HepG2 (cell line): ENCODE data around the gene VGLL3. TPM values are rescaled to one million over a fixed set of nuclear protein-coding genes. Genes with fewer than 3 reads are reported as not detected.

Source experiments
- ATAC-seq: fragments of 200-7000 bp; cut with Tn5 transposase; 3 replicates; pipeline ENCODE4 v1.9.1; 2020; ENCODE audit warnings: mild to moderate bottlenecking, moderate library complexity
- BruUV-seq: library from RNA; stranded (reverse); fragments of 400-500 nt; replicated peaks from 2 replicates; lab custom pipeline; 2021; lab: Mats Ljungman, UMichigan
- CTCF ChIA-PET: fragments of 300-600 bp; formaldehyde crosslinking; extraction: SDS; loops from one replicate; lab custom pipeline; 2021; ENCODE audit warnings: low total read pairs, inconsistent platforms, low intra/inter-chr PET ratio; lab: Yijun Ruan, JAX
- POLR2A ChIA-PET: fragments of 350-600 bp; sonication (Branson Sonifier 250); formaldehyde crosslinking; loops from one replicate; lab custom pipeline; 2020; ENCODE audit warnings: antibody characterized with exemption, inconsistent platforms; lab: Yijun Ruan, JAX
- DNase-seq: peaks from one replicate; pipeline ENCODE4 v3.0.0-alpha.2; 2015; ENCODE audit warnings: low spot score
- FAIRE-seq: peaks from 3 replicates; lab custom pipeline; 2011; peaks lifted over from hg19 to GRCh38; lab: Jason Lieb, UNC
- H2AFZ ChIP-seq: one replicate; pipeline ENCODE4 v1.6.1; 2011; ENCODE audit warnings: low read length, inconsistent platforms
- H3K27ac ChIP-seq: fragments of 300-600 bp; 3 replicates; pipeline ENCODE4 v1.8.0; 2011; ENCODE audit warnings: mixed run types, mild to moderate bottlenecking, mixed read lengths, low read length, inconsistent platforms; ENCODE audit not compliant: insufficient read depth; ENCODE audit errors: extremely low read length
- H3K27me3 ChIP-seq, 2 experiments: fragments of 200-600 bp in 1 of 2; 2 replicates in 1 of 2; 3 replicates in 1 of 2; pipeline versions ENCODE4 v1.6.0 to v1.8.0; 2011; ENCODE audit warnings: low read length in 2 of 2, mild to moderate bottlenecking in 2 of 2, moderate library complexity in 2 of 2, inconsistent platforms in 1 of 2; ENCODE audit not compliant: insufficient read depth in 2 of 2, control insufficient read depth in 1 of 2
- H3K36me3 ChIP-seq, 2 experiments: fragments of 200-600 bp in 1 of 2; replicated peaks in 1 of 2; 2 replicates in 1 of 2; 3 replicates in 1 of 2; pipeline versions ENCODE4 v1.5.1 to v1.8.0; 2011; ENCODE audit warnings: low read length in 2 of 2, inconsistent platforms in 1 of 2; ENCODE audit not compliant: insufficient read depth in 2 of 2, control insufficient read depth in 1 of 2
- H3K4me1 ChIP-seq: 2 replicates; pipeline ENCODE4 v1.5.1; 2012; ENCODE audit warnings: low read length, inconsistent platforms; ENCODE audit not compliant: insufficient read depth
- H3K4me2 ChIP-seq: 2 replicates; pipeline ENCODE4 v1.6.0; 2011; ENCODE audit warnings: low read depth, low read length, inconsistent platforms
- H3K4me3 ChIP-seq, 3 experiments: fragments of 200-600 bp in 1 of 3; sonication (generic), shearing (Covaris generic) in 1 of 3; replicated peaks in 1 of 3; 2 replicates each; pipeline ENCODE4 v1.5.1; 2011 to 2016; ENCODE audit warnings: low read length in 3 of 3, inconsistent platforms in 2 of 3, low read depth in 2 of 3, mild to moderate bottlenecking in 2 of 3, control low read depth in 1 of 3, mixed read lengths in 1 of 3; ENCODE audit not compliant: insufficient read depth in 1 of 3
- H3K79me2 ChIP-seq: one replicate; pipeline ENCODE4 v1.6.1; 2011; ENCODE audit warnings: low read length, inconsistent platforms; ENCODE audit not compliant: insufficient read depth
- H3K9ac ChIP-seq: 2 replicates; pipeline ENCODE4 v1.6.0; 2011; ENCODE audit warnings: mild to moderate bottlenecking, low read depth, low read length, inconsistent platforms; ENCODE audit not compliant: insufficient read depth
- H3K9me3 ChIP-seq: 2 replicates; pipeline ENCODE4 v1.5.1; 2012; ENCODE audit warnings: mild to moderate bottlenecking, low read length
- H4K20me1 ChIP-seq: 2 replicates; pipeline ENCODE4 v1.6.0; 2011; ENCODE audit warnings: inconsistent platforms, mild to moderate bottlenecking, low read length, moderate library complexity; ENCODE audit not compliant: insufficient read depth
- ATM ChIP-seq: fragments of 450-650 bp; IDR thresholded peaks from 2 replicates; pipeline ENCODE4 v1.7.1; 2017; ENCODE audit warnings: mild to moderate bottlenecking, borderline replicate concordance
- FOXK2 ChIP-seq: fragments of 450-650 bp; IDR thresholded peaks from 2 replicates; pipeline ENCODE4 v1.6.1; 2016
- KMT2A ChIP-seq: sonication (generic); formaldehyde crosslinking; IDR thresholded peaks from 2 replicates; pipeline ENCODE4 v1.4.0; 2020; ENCODE audit warnings: missing genetic modification reagents
- MIER2 ChIP-seq: IDR thresholded peaks from 2 replicates; pipeline ENCODE4 v1.6.1; 2016; ENCODE audit warnings: missing biosample characterization, missing genetic modification reagents
- NR2F6 ChIP-seq, 2 experiments: IDR thresholded peaks; 2 replicates each; pipeline ENCODE4 v1.6.1; 2016; ENCODE audit warnings: antibody characterized with exemption in 1 of 2, mild to moderate bottlenecking in 1 of 2
- RFX3 ChIP-seq: IDR thresholded peaks from 2 replicates; pipeline ENCODE4 v1.6.1; 2016; ENCODE audit warnings: missing biosample characterization, missing genetic modification reagents
- TEAD3 ChIP-seq: optimal IDR thresholded peaks from 2 replicates; pipeline ENCODE3; 2016; ENCODE audit warnings: borderline replicate concordance
- TGIF2 ChIP-seq: IDR thresholded peaks from 2 replicates; pipeline ENCODE4 v1.6.1; 2016; ENCODE audit warnings: control low read depth, missing compliant biosample characterization
- XRCC5 ChIP-seq: fragments of 200-400 bp; formaldehyde crosslinking; optimal IDR thresholded peaks from 2 replicates; pipeline ENCODE3; 2017; ENCODE audit warnings: mild to moderate bottlenecking, low read length
- ZFP36L1 ChIP-seq: sonication (generic); formaldehyde crosslinking; IDR thresholded peaks from 2 replicates; pipeline ENCODE4 v1.8.0; 2022; ENCODE audit warnings: mild to moderate bottlenecking, missing genetic modification reagents, moderate library complexity
- ZHX1 ChIP-seq: sonication (generic); formaldehyde crosslinking; IDR thresholded peaks from 2 replicates; pipeline ENCODE4 v1.8.1; 2022; ENCODE audit warnings: low read depth, mild to moderate bottlenecking, missing genetic modification reagents
- ZNF24 ChIP-seq: fragments of 450-650 bp; IDR thresholded peaks from 2 replicates; pipeline ENCODE4 v1.6.1; 2017; ENCODE audit warnings: antibody characterized with exemption, mild to moderate bottlenecking
- ZNF333 ChIP-seq: sonication (generic); formaldehyde crosslinking; IDR thresholded peaks from 2 replicates; pipeline ENCODE4 v1.4.0; 2020; ENCODE audit warnings: mild to moderate bottlenecking, missing genetic modification reagents, borderline replicate concordance
- ZNF382 ChIP-seq: sonication (generic); formaldehyde crosslinking; IDR thresholded peaks from 2 replicates; pipeline ENCODE4 v1.5.0; 2020; ENCODE audit warnings: missing genetic modification reagents, mild to moderate bottlenecking, borderline replicate concordance
- ZNF484 ChIP-seq: sonication (generic); formaldehyde crosslinking; IDR thresholded peaks from 2 replicates; pipeline ENCODE4 v1.5.1; 2020; ENCODE audit warnings: mild to moderate bottlenecking, low read depth, missing genetic modification reagents, borderline replicate concordance
- ZNF569 ChIP-seq: sonication (generic); formaldehyde crosslinking; IDR thresholded peaks from 2 replicates; pipeline ENCODE4 v1.5.0; 2020; ENCODE audit warnings: mild to moderate bottlenecking, missing genetic modification reagents, moderate library complexity, borderline replicate concordance
- WGBS: methylation state at CpG from one replicate; pipeline ENCODE4 v1.1.6; 2017; ENCODE audit warnings: low lambda C conversion rate; 5-methylcytosine and 5-hydroxymethylcytosine counted together
- in situ Hi-C: cut with HindIII; loops from 2 replicates; pipeline ENCODE4 v1.10.0; 2017; ENCODE audit warnings: low pct_unique_long_range_greater_than_20kb; ENCODE audit not compliant: extremely low pct_ligation_motif_present
- intact Hi-C: fragments of 100-400 bp; cut with micrococcal nuclease; formaldehyde crosslinking; loops from one replicate; pipeline ENCODE4 v1.10.0; 2022; ENCODE audit not compliant: unreplicated experiment
- polyA plus RNA-seq, 8 experiments: library from polyadenylated mRNA; depleted of rRNA in 3 of 8; stranded (reverse) in 7 of 8; unstranded in 1 of 8; fragments of >200 nt; fragmentation: Illumina TruSeq in 4 of 8; extraction: Trizol in 4 of 8; gene quantifications; 2 replicates each; pipeline versions ENCODE4 v1.2.1 to v1.2.3, GENCODE V29; 2011 to 2016; ENCODE audit warnings: low read depth in 4 of 8, missing spikeins in 1 of 8, mixed read lengths in 1 of 8; ENCODE audit not compliant: insufficient read depth in 1 of 8
- total RNA-seq, 5 experiments: library from RNA; depleted of rRNA; stranded (reverse); fragments of >200 nt; fragmentation: Illumina TruSeq; extraction: Trizol; gene quantifications; 2 replicates each; pipeline ENCODE4 v1.2.3, GENCODE V29; 2016; ENCODE audit warnings: low read depth in 1 of 5
- TF ChIP-seq, protein P1 (sequence below): sonication (generic); formaldehyde crosslinking; IDR thresholded peaks from 2 replicates; pipeline ENCODE4 v1.4.0; 2020; ENCODE audit warnings: missing genetic modification reagents
- TF ChIP-seq, protein P2 (sequence below): IDR thresholded peaks from 2 replicates; pipeline ENCODE4 v1.6.1; 2016; ENCODE audit warnings: missing compliant biosample characterization, missing genetic modification reagents, borderline replicate concordance

The VGLL3 gene
- total and polyA plus RNA-seq, 2 of the 13 experiments (the other 11 are each of a cell fraction or from before 2014, with no cell fraction given) = 0.03 to 0.07 TPM

DNA sequence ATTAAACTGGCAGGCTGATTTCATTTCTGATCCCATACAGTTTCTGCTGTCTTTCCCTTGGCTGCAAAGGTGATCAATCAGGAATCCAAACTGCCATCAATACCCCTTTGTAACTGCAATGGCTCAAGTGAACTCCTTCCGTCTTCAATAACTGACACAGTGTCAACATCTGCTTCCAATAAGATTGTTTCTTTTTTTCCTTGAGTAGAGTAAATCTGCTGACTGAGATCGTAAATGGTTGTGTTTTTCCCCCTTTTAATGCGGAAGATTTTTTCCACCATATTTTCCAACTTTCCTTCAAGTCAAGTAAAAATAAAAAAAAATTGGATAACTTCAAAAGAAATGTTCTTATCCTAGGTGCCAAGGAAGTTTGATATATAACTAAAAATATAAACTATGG is 48.7 kb downstream of the VGLL3 start:
- no peaks in the 10 kb centered on the region for H3K9me3 ChIP-seq
- FAIRE-seq = no peak
- intact Hi-C loops = no loop called here
- H3K9ac ChIP-seq = no peak overlapping the region
- ChIA-PET POLR2A (no interaction called here), CTCF (no interaction called here)
- TF ChIP-seq NR2F6 (IDR thresholded peaks at IDR 0.05) (no peak), NR2F6 (CRISPR knock-in tag; IDR thresholded peaks at IDR 0.05) (no peak), ZNF484 (CRISPR knock-in tag) (no peak), ZHX1 (CRISPR knock-in tag) (no peak), MIER2 (CRISPR knock-in tag) (no peak), XRCC5 (no peak), ATM (no peak), ZNF24 (no peak), TGIF2 (CRISPR knock-in tag) (no peak), ZNF333 (CRISPR knock-in tag) (no peak), ZNF382 (CRISPR knock-in tag) (no peak), FOXK2 (no peak), ZFP36L1 (no peak), TEAD3 (CRISPR knock-in tag) (no peak), ZNF569 (CRISPR knock-in tag) (no peak), KMT2A (CRISPR knock-in tag) (no peak), RFX3 (no peak)
- TF ChIP-seq, protein P1, sequence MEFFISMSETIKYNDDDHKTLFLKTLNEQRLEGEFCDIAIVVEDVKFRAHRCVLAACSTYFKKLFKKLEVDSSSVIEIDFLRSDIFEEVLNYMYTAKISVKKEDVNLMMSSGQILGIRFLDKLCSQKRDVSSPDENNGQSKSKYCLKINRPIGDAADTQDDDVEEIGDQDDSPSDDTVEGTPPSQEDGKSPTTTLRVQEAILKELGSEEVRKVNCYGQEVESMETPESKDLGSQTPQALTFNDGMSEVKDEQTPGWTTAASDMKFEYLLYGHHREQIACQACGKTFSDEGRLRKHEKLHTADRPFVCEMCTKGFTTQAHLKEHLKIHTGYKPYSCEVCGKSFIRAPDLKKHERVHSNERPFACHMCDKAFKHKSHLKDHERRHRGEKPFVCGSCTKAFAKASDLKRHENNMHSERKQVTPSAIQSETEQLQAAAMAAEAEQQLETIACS (CRISPR knock-in tag) = no peak
- TF ChIP-seq, protein P2, sequence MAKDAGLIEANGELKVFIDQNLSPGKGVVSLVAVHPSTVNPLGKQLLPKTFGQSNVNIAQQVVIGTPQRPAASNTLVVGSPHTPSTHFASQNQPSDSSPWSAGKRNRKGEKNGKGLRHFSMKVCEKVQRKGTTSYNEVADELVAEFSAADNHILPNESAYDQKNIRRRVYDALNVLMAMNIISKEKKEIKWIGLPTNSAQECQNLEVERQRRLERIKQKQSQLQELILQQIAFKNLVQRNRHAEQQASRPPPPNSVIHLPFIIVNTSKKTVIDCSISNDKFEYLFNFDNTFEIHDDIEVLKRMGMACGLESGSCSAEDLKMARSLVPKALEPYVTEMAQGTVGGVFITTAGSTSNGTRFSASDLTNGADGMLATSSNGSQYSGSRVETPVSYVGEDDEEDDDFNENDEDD (CRISPR knock-in tag) = no peak
- no peaks in the 10 kb centered on the region for H3K27me3 ChIP-seq
- WGBS = 37% methylated on average over 3 of the region's 3 CpGs
- no peaks in the 10 kb centered on the region for H3K79me2 ChIP-seq
- BruUV-seq = no TSS peak
- no peak overlapping the region for H3K4me2 ChIP-seq
- H3K36me3 ChIP-seq = no peaks in the 10 kb centered on the region
- ATAC-seq = no peak
- H3K4me1 ChIP-seq = no peaks in the 10 kb centered on the region
- H3K27ac ChIP-seq = no peak overlapping the region
- no peak for DNase-seq
- H3K4me3 ChIP-seq = no peak overlapping the region
- in situ Hi-C loops = no loop called here
- H4K20me1 ChIP-seq = no peaks in the 10 kb centered on the region
- H2AFZ ChIP-seq = no peak overlapping the region
